ENCODE measurements around the gene CYFIP1. TPM values are rescaled to one million over a fixed set of nuclear protein-coding genes. Genes with fewer than 3 reads are reported as not detected.

CYFIP1 gene
- total and polyA plus RNA-seq, 2 of the 8 experiments (the other 6 are each of a cell fraction or from before 2014, with no cell fraction given): 38.6 to 81.7 TPM

GRCh38 chr15:22942877-22943276, 37.3 kb downstream of the CYFIP1 start:
- H3K23ac ChIP-seq (ENCODE audit: insufficient read length): no peak overlapping the region
- 90% methylated on average over 15 of the region's 15 CpGs; no CpG with 5 or more reads in 1 of the 2 experiments for whole genome bisulfite sequencing, 2 experiments (ENCODE audit: extremely low coverage in 1 of 2, insufficient coverage in 1 of 2, insufficient read length in 1 of 2, insufficient replicate concordance in 2 of 2, low coverage in 1 of 2, low lambda C conversion rate in 2 of 2, missing lambda C conversion rate in 1 of 2)
- H3K18ac ChIP-seq (ENCODE audit: extremely low read depth, low read length): no peak overlapping the region
- H2BK120ac ChIP-seq (replicated peaks; ENCODE audit: low read depth, low read length): no peak overlapping the region
- H2BK15ac ChIP-seq (ENCODE audit: low read length): no peak overlapping the region
- no peak overlapping the region for H3K56ac ChIP-seq (replicated peaks; ENCODE audit: insufficient read length, low read depth, low read length)
- FAIRE-seq (no peak), DNase-seq (ENCODE audit: low read depth in 1 of 2, low spot score in 2 of 2) (no peak)
- POLR2A ChIA-PET (ENCODE audit: partially characterized antibody): no interaction called here
- no peak overlapping the region for H3K4me2 ChIP-seq (ENCODE audit: insufficient read depth in 1 of 2, low read depth in 2 of 2, low read length in 2 of 2)
- H4K91ac ChIP-seq (replicated peaks; ENCODE audit: insufficient read length, low read length): no peak overlapping the region
- no peak overlapping the region for H3K27ac ChIP-seq (ENCODE audit: low read depth, low read length)
- no peak overlapping the region for H2AFZ ChIP-seq (ENCODE audit: low read length)
- peak overlapping the region; percentile 24; the same call in 1 of the 2 replicates for H2BK5ac ChIP-seq (ENCODE audit: low read depth, low read length)
- H3K27me3 ChIP-seq (replicated peaks in 1 of 4; ENCODE audit: control insufficient read depth in 3 of 4, extremely low read depth in 1 of 4, insufficient read depth in 3 of 4, low read length in 3 of 4): no peaks in the 10 kb centered on the region
- H3K4me1 ChIP-seq (replicated peaks in 1 of 4; ENCODE audit: control insufficient read depth in 3 of 4, insufficient read depth in 4 of 4, low read length in 3 of 4): peaks cover 0 to 3% (median 0%) of the 10 kb centered on the region in 4 experiments; a peak in 2 of 7 replicates
- H3K79me2 ChIP-seq (ENCODE audit: control insufficient read depth in 1 of 2, insufficient read depth in 2 of 2, low read length in 2 of 2): peaks cover 0 to 4% of the 10 kb centered on the region in 2 experiments; a peak in 2 of 4 replicates
- no peak overlapping the region for H2BK12ac ChIP-seq (ENCODE audit: low read depth, low read length)
- no peak overlapping the region for H4K8ac ChIP-seq (ENCODE audit: extremely low read depth, insufficient read depth, low read length)
- H4K20me1 ChIP-seq (replicated peaks in 1 of 2; ENCODE audit: control insufficient read depth in 1 of 2, insufficient read depth in 2 of 2, low read length in 2 of 2): peaks cover 3 to 10% of the 10 kb centered on the region in 2 experiments
- no peak overlapping the region for H3K4ac ChIP-seq (replicated peaks; ENCODE audit: insufficient read length, low read depth, low read length)
- peaks cover 0 to 6% (median 3%) of the 10 kb centered on the region in 4 experiments; a peak in 2 of 8 replicates for H3K36me3 ChIP-seq (ENCODE audit: control insufficient read depth in 2 of 4, insufficient read depth in 4 of 4, low read length in 3 of 4)
- CTCF ChIA-PET (ENCODE audit: partially characterized antibody): interaction anchor here (2.1 kb wide), 1 partner anchor 29 kb away, joined by 5 read pairs; no protein-coding TSS in a partner anchor
- no peak overlapping the region for H3K14ac ChIP-seq (ENCODE audit: insufficient read length)
- H3K9ac ChIP-seq (replicated peaks in 1 of 4; ENCODE audit: extremely low read depth in 1 of 4, low read depth in 3 of 4, low read length in 3 of 4): no peak overlapping the region
- H4K5ac ChIP-seq (ENCODE audit: insufficient read length, low read depth, low read length): no peak overlapping the region
- H3K23me2 ChIP-seq (ENCODE audit: low read depth, low read length): no peaks in the 10 kb centered on the region
- H3K9me3 ChIP-seq (ENCODE audit: insufficient read depth in 2 of 2, low read depth in 1 of 2, low read length in 1 of 2): no peaks in the 10 kb centered on the region
- no peaks in the 10 kb centered on the region for H3K79me1 ChIP-seq (ENCODE audit: low read depth, low read length)
- no peak overlapping the region for H2BK20ac ChIP-seq (ENCODE audit: low read length)
- H2AK5ac ChIP-seq (ENCODE audit: low read depth, low read length): no peak overlapping the region
- H3K4me3 ChIP-seq (ENCODE audit: extremely low read depth in 1 of 4, insufficient read depth in 2 of 4, low read depth in 3 of 4, low read length in 4 of 4): no peak overlapping the region
- no peak for TF ChIP-seq CBX5 (IDR thresholded peaks at IDR 0.05; ENCODE audit: low read depth, low read length)

All from H1 (cell line).